Left kidney (tissue), 8 donors: ENCODE data around the gene SLC39A3. TPM values are rescaled to one million over a fixed set of nuclear protein-coding genes. Genes with fewer than 3 reads are reported as not detected.

Experiments used
- DNase-seq: peaks from one replicate; pipeline ENCODE4 v3.0.0-alpha.2; 2013
- long read RNA-seq, 8 donors: transcript quantifications; one replicate each; lab custom pipeline, GENCODE V29; 2026
- polyA plus RNA-seq: library from polyadenylated mRNA; unstranded; fragments of 120-200 nt; gene quantifications from one replicate; pipeline ENCODE4 v1.2.1, GENCODE V29; 2013; ENCODE audit not compliant: insufficient read length

Gene SLC39A3
- polyA plus RNA-seq: 25.1 TPM
- long read RNA-seq, donor 1, transcript SLC39A3-201 (3 exons, 1,502 nt): major isoform, 27 of 32 reads
- long read RNA-seq, donor 1, partial matches to known transcripts: 5 of 32 reads
- long read RNA-seq, donor 1, other reads (novel, unspliced or antisense): 0 of 32 reads
- long read RNA-seq, donor 2, transcript SLC39A3-201 (3 exons, 1,502 nt): major isoform, 10 of 10 reads
- long read RNA-seq, donor 2, partial matches to known transcripts: 0 of 10 reads
- long read RNA-seq, donor 2, other reads (novel, unspliced or antisense): 0 of 10 reads
- long read RNA-seq, donor 3, transcript SLC39A3-201 (3 exons, 1,502 nt): major isoform, 6 of 6 reads
- long read RNA-seq, donor 3, partial matches to known transcripts: 0 of 6 reads
- long read RNA-seq, donor 3, other reads (novel, unspliced or antisense): 0 of 6 reads
- long read RNA-seq, donor 4: 0 reads
- long read RNA-seq, donor 5, transcript SLC39A3-201 (3 exons, 1,502 nt): major isoform, 22 of 25 reads
- long read RNA-seq, donor 5, partial matches to known transcripts: 0 of 25 reads
- long read RNA-seq, donor 5, other reads (novel, unspliced or antisense): 0 of 25 reads
- long read RNA-seq, donor 6, transcript SLC39A3-201 (3 exons, 1,502 nt): major isoform, 26 of 30 reads
- long read RNA-seq, donor 6, partial matches to known transcripts: 0 of 30 reads
- long read RNA-seq, donor 6, other reads (novel, unspliced or antisense): 0 of 30 reads
- long read RNA-seq, donor 7, transcript SLC39A3-201 (3 exons, 1,502 nt): major isoform, 20 of 23 reads
- long read RNA-seq, donor 7, partial matches to known transcripts: 0 of 23 reads
- long read RNA-seq, donor 7, other reads (novel, unspliced or antisense): 0 of 23 reads
- long read RNA-seq, donor 8, transcript SLC39A3-201 (3 exons, 1,502 nt): major isoform, 7 of 7 reads
- long read RNA-seq, donor 8, partial matches to known transcripts: 0 of 7 reads
- long read RNA-seq, donor 8, other reads (novel, unspliced or antisense): 0 of 7 reads

GRCh38 chr19:2739602-2740313 is at the start of gene SLC39A3:
Gene SLC39A3 (minus strand): TSS chr19:2740017. CDS start chr19:2737257, 2,760 bp downstream.
- DNase-seq: peak; percentile 100

GRCh38 chr19:2788237-2788636 is 48.4 kb upstream of the SLC39A3 start:
- no peak for DNase-seq

- DNase-seq: no peak
These were observed 47.3 kb upstream of the SLC39A3 start for GRCh38 chr19:2787115-2787514.

GRCh38 chr19:2785244-2785997 is 45.6 kb upstream of the SLC39A3 start, which contains the start of gene THOP1:
Gene THOP1 (plus strand): TSS chr19:2785503. CDS start chr19:2785663, 160 bp downstream.
- peak; percentile 99 for DNase-seq

- DNase-seq: no peak
These were observed 43.9 kb upstream of the SLC39A3 start for GRCh38 chr19:2783781-2784145.

GRCh38 chr19:2782936-2783780 is 43.3 kb upstream of the SLC39A3 start, which contains the start of gene SGTA:
Gene SGTA (minus strand): TSS chr19:2783273. CDS start chr19:2769068, 14,205 bp downstream.
- peak; percentile 99 for DNase-seq

GRCh38 chr19:2782329-2782935 is 42.6 kb upstream of the SLC39A3 start:
- no peak for DNase-seq

- DNase-seq: no peak
These were observed 40.5 kb upstream of the SLC39A3 start for GRCh38 chr19:2780284-2780683.

GRCh38 chr19:2779121-2779740 is 39.4 kb upstream of the SLC39A3 start:
- no peak for DNase-seq

GRCh38 chr19:2777952-2778683 is 38.3 kb upstream of the SLC39A3 start:
- DNase-seq: no peak

- DNase-seq: no peak
These were observed 36.0 kb upstream of the SLC39A3 start for GRCh38 chr19:2775556-2776430.

- DNase-seq: no peak
These were observed 35.2 kb upstream of the SLC39A3 start for GRCh38 chr19:2774953-2775555.

GRCh38 chr19:2774083-2774679 is 34.4 kb upstream of the SLC39A3 start:
- DNase-seq: no peak

- no peak for DNase-seq
These were observed 32.2 kb upstream of the SLC39A3 start for GRCh38 chr19:2771786-2772674.
